Right renal cortex interstitium (tissue), 3 donors: ENCODE measurements around the gene PIK3C3. TPM values are rescaled to one million over a fixed set of nuclear protein-coding genes. Genes with fewer than 3 reads are reported as not detected.
A peak's percentile ranks its signal among the peaks of the same experiment; 100 is the strongest.
"Not testable (repeated sequence)": the region's sequence is repeated elsewhere in the genome, so short reads cannot be mapped to it uniquely, and the experiment has no call there.

Experiments
- DNase-seq, 3 donors: peaks; one replicate each; pipeline ENCODE4 v3.0.0-alpha.2; 2013; ENCODE audit warnings: low read depth in 3 of 3, low spot score in 2 of 3
- polyA plus RNA-seq, 3 donors: library from polyadenylated mRNA; unstranded; fragments of 120-200 nt; gene quantifications; one replicate each; pipeline ENCODE4 v1.2.1, GENCODE V29; 2013; ENCODE audit not compliant: insufficient read length in 3 of 3

The PIK3C3 gene
- polyA plus RNA-seq, 3 donors = 78.5 to 88.9 (median 83.9) TPM

- DNase-seq = no peak
Measured at GRCh38 chr18:42011053-42011452, 56.0 kb downstream of the PIK3C3 start.

- no peak for DNase-seq
Measured at GRCh38 chr18:42018831-42019230, 63.8 kb downstream of the PIK3C3 start.

GRCh38 chr18:42024131-42024530 is 69.1 kb downstream of the PIK3C3 start:
- DNase-seq = no peak

- DNase-seq = no peak
Measured at GRCh38 chr18:42025491-42025890, 70.5 kb downstream of the PIK3C3 start.

- no peak for DNase-seq
Measured at GRCh38 chr18:42025974-42026625, 71.1 kb downstream of the PIK3C3 start.

- DNase-seq = no peak
Measured at GRCh38 chr18:42028247-42028832, 73.3 kb downstream of the PIK3C3 start.

GRCh38 chr18:42029092-42029491 is 74.1 kb downstream of the PIK3C3 start:
- DNase-seq = no peak

GRCh38 chr18:42030586-42031182 is 75.7 kb downstream of the PIK3C3 start:
- no peak for DNase-seq

- no peak for DNase-seq
Measured at GRCh38 chr18:42032447-42032846, 77.4 kb downstream of the PIK3C3 start.

GRCh38 chr18:42033137-42033810 is 78.2 kb downstream of the PIK3C3 start:
- DNase-seq = no peak

GRCh38 chr18:42038936-42039335 is 83.9 kb downstream of the PIK3C3 start:
- no peak for DNase-seq

GRCh38 chr18:42039396-42039795 is 84.4 kb downstream of the PIK3C3 start:
- DNase-seq = no peak

- no peak for DNase-seq
Measured at GRCh38 chr18:42041793-42042192, 86.8 kb downstream of the PIK3C3 start.

- no peak for DNase-seq
Measured at GRCh38 chr18:42045346-42045745, 90.3 kb downstream of the PIK3C3 start.

- no peak for DNase-seq
Measured at GRCh38 chr18:42047721-42048120, 92.7 kb downstream of the PIK3C3 start.

- DNase-seq = no peak
Measured at GRCh38 chr18:42048158-42048557, 93.1 kb downstream of the PIK3C3 start.

GRCh38 chr18:42049536-42049935 is 94.5 kb downstream of the PIK3C3 start:
- not testable (repeated sequence) for DNase-seq

GRCh38 chr18:42051411-42051810 is 96.4 kb downstream of the PIK3C3 start:
- DNase-seq = no peak

GRCh38 chr18:42052122-42052708 is 97.2 kb downstream of the PIK3C3 start:
- no peak for DNase-seq

- DNase-seq = peak in 1 of 3 donors; percentile 32
Measured at GRCh38 chr18:42053188-42053781, 98.3 kb downstream of the PIK3C3 start.

GRCh38 chr18:42064109-42064508 is 109.1 kb downstream of the PIK3C3 start:
- no peak for DNase-seq
